Loucy (cell line): Measurements from ENCODE around the gene FAM107B.

Source experiments
- CTCF ChIP-seq: fragments of 200-600 bp; sonication (generic); conservative IDR thresholded peaks from 2 replicates; pipeline ENCODE4 v1.5.1; 2014; ENCODE audit warnings: mild to moderate bottlenecking, antibody characterized with exemption, low read length
- EZH2phosphoT487 ChIP-seq: fragments of 200-600 bp; IDR thresholded peaks from 2 replicates; pipeline ENCODE4 v1.6.1; 2018; ENCODE audit warnings: antibody characterized with exemption, mild to moderate bottlenecking, moderate library complexity, borderline replicate concordance

GRCh38 chr10:14489522-14490177 lies 285.0 kb downstream of the FAM107B start:
- no peak for TF ChIP-seq CTCF
- no peak for TF ChIP-seq EZH2phosphoT487
